Stimulated activated CD4-positive, alpha-beta T cell treated with anti-CD3 and anti-CD28 coated beads, TNF-alpha, amount 100 ng/mL, for 4 hours (primary cell): ENCODE results near the gene DPYSL4.
A peak's percentile ranks its signal among the peaks of the same experiment; 100 is the strongest.
"Not testable (repeated sequence)": the region's sequence is repeated elsewhere in the genome, so short reads cannot be mapped to it uniquely, and the experiment has no call there.

ENCODE experiments used
- DNase-seq, 3 experiments: peaks; one replicate each; pipeline ENCODE4 v3.0.0-alpha.2; 2020; ENCODE audit warnings: low read depth in 3 of 3

Gene DPYSL4

DNA sequence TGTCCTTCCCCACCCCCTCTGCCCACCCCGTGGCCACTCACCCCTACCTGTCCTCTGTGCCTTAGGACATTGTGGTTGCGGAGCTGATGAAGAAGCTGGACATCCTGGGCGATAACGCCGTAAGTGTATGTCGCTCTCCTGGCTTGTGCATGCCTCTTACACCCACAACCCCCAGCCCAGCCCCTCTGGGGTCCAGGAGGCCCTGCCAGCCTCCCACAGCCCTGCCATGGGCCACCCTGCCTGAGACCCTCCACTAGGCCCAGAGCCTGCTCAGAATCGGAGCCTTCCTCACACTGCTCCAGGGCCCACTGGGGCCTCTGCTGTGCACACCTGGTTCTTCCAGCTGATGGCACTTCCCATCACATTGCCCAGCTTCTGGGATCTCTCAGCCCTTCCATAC lies 36.8 kb upstream of the DPYSL4 start:
- no peak for DNase-seq

DNA sequence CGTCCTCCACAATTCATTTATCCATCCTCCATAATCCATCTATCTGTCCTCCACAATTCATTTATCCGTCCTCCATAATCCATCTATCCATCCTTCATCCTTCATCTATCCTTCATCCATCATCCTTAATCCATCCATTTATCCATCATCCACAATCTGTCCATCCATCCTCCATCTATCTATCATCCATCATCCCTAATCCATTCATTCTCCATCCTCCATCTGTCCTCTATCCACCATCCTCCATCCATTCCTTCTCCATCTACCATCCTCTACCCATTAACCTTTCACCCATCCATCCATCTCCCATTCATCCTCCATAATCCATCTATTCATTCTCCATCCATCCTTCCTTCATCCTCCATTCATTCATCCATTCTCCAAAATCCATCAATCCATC lies 36.0 kb upstream of the DPYSL4 start:
- no peak for DNase-seq

DNA sequence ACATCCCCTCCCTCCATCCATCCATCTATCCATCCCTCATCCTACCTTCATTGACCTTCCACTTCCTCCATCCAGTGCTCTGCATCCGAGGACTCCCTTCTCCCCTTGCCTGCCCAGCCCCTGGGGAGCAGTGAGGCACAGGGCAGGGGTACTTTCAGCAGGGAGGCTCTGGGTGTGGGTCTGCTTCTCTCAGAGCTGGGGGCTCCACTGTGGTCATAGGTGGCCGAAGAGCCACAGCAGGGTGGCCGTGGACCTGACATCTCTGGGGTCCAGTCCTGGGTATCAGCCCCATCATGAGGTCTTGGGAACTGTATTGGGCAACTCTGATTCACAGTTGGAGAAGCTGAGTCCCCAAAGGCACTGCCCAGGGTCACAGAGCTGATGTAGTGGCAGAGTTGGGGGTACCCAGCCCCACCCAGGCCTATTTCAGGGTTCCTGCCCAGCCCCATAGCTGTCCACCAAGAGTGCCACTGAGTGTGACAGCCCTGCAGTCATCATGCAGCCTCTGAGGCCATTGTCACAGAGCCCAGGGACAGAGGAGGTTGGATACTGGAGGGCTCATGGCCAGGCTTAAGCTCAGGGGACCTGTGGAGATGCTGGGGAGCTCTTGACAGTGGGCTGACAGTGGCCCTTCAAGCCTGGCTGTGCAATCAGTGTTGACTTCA lies 35.3 kb upstream of the DPYSL4 start:
- DNase-seq: no peak

DNA sequence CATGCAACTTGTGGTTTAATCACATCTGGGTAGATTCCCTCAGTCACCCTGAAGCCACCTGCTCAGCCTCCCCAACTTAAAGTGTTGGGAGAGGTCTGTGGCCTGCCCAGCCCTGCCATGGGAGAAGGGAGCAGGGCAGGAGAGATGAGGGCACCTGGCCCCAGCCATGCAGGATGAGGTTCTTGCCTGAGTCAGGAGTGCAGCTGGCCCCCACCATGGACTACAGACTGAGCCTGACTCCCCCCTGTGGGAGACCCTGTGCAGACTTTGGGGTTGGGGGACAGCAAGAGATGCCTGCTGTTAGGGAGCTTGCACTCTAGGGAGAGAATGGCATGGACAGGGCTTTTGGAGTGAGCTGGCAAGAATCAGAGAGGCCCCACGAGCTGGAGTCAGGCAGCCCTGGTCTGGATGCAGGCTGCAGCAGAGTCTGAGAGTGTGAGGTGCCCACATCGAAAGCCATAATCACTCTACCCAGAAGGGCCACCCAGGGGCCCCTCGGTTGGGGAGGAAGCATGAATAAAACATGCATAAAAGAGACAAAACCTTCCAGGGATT lies 34.7 kb upstream of the DPYSL4 start:
- no peak for DNase-seq

DNA sequence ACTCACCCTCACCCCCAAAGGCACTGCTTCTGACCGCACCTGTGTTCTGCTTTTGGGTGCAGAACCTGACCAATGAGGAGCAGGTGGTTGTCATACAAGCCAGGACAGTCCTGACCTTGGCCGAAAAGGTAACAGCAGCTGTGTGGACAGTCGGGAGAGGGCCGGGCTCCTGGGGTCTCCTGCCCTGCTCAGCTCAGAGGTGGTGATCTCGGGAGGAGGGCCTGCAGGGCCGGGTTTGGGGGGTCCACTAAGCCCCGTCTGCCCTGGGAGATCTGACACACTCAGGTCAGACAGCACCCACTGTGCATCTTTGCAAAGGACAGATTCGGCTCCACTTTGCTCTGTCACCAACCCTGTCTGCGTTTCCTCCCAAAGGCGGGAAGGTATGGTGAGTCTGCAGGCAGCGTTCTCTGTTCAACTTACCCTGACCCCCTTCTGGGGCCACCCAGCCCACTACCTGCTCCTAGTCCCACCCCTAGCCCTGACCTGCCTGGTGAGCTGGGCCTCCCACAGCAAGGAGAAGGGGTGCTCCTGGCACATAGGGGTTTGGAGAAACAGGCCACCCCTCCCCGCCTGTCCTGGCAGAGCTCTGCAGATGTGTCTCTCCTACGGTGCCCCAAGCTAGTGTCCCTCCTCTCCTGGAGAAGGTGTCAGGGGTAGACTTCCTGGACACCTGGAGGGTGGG lies 33.7 kb upstream of the DPYSL4 start:
- DNase-seq: no peak

DNA sequence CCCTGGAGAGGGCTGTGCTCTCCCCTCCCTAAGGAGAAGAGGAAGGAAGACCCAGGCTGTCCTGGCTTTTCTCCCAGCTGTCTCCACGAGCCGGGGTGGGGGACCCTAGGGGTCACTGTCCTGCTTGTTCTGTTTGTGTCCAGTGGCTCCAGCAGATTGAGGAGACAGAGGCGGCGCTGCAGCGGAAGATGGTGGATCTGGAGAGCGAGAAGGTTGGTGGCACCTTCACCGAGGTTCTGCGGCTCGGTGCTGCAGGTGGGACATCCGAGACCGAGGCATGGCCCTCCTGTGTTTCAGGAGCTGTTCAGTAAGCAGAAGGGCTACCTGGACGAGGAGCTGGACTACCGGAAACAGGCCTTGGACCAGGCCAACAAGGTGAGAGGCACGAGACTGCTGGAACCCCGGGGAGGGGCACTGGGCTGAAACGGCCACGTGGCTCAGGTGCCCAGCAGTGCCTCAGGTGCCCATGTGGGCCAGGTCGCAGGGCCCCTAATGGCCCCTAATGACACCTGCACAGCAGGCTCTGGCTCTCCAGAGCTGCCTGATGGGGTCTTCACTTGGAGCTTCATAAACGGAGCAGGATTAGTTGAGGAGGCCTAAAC lies 33.0 kb upstream of the DPYSL4 start:
- no peak for DNase-seq

DNA sequence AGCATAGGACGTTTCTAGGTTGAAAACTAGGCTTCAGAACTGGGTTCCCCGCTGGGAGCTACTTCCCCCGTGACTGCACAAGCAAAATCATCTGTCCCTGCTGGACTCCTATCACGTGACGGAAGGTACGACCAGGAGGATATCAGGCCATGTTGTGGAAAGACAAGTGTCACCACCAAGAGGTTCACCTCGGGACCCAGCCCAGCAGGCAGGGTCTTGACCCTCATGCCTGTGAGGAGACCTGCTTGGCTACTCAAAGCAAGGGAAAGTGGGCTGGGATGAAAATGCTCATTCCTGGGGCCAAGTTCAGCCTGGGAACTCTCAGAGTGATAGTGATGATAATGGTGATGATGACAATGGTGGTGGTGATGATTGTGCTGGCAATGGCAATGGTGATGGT lies 32.3 kb upstream of the DPYSL4 start:
- DNase-seq: no peak

DNA sequence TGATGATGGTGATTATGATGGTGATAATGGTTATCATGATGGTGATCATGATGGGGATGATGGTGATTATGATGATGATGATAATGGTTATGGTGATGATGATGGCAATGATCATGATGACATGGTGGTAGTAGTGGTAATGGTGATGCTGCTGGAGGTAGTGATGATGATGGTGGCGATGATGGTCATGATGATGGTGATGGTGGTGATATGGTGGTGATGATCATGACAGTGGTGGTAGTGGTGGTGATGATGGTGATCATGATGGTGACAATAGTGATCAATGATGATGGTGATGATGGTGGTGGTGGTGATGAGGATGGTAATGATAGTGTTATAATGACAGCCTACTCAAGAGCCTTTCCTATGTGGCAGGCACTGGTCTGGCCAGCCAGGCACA lies 31.8 kb upstream of the DPYSL4 start:
- DNase-seq: no peak

DNA sequence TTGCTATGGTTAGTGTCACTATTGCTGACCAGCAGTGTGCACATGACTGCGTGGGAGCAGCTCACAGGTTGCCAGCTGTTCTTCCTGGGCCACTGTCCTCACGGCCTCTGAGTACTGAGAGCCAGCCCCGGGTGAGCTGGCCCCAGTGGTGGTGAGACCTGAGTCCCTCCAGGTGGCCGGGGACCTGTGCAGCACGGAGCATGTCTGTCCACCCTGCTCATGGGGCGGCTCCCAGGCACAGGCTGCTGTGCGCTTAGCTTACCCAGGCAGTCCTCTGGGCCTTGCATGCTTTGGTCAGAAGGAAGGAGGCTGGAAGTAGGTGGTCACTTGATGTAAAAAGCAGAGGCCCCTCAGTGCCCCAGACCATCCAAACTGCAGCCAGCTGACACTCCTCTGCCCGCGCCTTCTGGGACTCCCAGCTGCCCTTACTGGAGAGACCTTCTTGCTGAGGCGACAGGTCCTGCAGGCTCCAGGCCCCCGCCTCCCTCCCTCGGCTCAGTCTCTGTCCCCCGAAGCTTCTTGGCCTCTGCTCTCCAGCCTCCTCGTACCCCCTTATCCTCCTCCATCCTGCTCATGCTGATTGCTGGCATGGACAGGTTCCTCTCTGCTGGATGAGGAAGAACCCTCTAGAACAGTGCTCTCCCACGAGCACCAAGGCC lies 30.9 kb upstream of the DPYSL4 start:
- no peak for DNase-seq

DNA sequence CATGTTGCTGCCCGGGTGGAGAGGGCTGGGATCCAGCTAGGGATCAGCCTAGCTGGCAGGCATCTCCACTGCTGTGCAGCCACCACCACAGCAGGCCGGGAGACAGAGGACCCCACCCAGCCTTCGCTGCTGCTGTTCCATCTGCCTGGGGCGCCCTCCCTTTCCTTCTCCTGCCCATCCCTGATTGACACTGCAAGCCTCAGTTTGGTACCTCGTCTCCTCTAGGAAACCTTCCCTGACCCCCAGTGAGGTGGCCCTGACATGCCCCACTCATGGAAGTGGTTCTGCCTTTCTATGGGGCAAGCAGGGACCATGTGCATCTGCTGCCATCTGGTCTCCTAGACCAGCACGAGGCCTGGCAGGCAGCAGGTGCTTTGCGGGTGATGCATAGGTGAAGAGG lies 30.4 kb upstream of the DPYSL4 start:
- DNase-seq: no peak

DNA sequence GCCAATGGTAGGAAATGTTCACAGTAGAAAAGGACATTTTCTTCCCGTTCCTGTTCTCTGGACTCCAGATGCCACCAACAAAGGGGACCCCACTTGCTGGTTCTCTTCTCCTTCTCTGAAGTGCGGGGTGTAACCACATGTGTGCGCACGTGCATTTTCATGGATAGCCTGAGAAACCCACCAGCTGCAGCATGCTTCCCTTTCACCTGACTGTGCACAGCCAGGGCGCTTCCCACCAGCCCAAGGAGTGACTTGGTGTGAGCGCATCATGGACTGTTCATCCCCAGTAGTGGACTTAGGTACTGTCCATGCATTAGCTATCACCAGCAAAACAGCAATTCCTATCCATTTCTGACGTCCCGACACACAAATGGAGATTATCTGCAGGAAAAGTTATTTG lies 29.6 kb upstream of the DPYSL4 start:
- DNase-seq: no peak

DNA sequence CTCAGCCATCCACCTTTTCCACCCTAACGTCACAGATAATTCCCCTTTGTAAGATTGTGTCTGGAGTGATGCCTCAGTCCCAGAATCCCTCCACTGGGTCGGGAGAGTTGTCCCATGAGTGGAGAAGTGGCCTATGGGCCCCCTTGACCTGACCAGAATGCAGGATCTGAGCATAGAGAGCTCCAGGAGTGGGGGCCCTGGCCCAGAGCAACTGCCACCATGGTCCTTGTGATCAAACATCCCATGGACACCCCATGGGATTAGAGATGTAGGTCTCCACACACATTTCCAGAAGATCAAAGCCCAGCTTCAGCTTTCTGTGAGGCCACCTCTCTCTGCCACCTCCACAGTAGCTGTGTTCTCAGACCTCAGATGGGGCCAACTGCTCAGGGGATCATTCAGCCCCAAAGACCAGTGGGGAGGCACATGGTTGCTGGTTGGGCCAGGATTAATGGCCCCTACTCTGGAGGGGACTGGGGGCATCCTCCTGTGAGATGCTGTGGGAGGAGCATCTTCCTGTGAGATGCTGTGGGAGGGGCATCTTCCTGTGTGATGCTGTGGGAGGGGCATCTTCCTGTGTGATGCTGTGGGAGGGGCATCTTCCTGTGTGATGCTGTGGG lies 28.5 kb upstream of the DPYSL4 start:
- DNase-seq: peak in 1 of 3 experiments; percentile 13

DNA sequence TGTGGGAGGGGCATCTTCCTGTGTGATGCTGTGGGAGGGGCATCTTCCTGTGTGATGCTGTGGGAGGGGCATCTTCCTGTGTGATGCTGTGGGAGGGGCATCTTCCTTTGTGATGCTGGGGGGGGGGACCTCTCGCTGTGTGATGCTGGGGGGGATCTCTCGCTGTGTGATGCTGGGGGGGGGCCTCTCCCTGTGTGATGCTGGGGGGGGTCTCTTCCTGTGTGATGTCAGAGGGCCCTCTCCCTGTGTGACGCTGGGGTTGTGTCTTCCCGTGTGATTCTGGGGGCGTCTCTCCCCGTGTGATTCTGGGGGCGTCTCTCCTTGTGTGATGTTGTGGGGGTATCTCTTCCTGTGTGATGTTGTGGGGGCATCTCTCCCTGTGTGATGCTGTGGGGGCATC lies 27.9 kb upstream of the DPYSL4 start:
- DNase-seq: no peak

DNA sequence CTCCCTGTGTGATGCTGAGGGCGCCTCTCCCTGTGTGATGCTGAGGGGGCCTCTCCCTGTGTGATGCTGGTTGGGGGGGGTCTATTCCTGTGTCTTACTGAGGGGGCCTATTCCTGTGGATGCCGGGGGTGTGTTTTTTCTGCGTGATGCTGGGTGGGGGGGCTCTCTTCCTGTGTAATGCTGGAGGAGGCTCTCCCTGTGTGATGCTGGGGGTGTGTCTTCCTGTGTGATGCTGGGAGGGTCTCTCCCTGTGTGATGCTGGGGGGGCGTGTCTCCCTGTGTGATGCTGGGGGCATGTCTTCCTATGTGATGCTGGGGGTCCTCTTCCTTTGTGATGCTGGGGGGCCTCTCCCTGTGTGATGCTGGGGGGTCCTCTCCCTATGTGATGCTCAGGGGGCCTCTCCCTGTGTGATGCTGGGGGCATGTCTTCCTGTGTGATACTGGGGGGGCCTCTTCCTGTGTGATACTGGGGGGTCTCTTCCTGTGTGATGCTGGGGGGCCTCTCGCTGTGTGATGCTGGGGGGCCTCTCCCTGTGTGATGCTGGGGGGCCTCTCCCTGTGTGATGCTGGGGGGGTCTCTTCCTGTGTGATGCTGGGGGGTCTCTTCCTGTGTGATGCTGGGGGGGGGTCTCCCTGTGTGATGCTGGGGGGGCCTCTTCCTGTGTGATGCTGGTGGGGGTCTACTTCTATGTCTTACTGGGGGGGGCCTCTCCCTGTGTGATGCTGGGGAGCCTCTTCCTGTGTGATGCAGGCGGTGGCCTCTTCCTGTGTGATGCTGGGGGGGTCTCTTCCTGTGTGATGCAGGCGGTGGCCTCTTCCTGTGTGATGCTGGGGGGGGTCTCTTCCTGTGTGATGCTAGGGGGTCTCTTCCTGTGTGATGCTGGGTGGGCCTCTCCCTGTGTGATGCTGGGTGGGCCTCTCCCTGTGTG lies 27.2 kb upstream of the DPYSL4 start:
- DNase-seq: not testable (repeated sequence)

DNA sequence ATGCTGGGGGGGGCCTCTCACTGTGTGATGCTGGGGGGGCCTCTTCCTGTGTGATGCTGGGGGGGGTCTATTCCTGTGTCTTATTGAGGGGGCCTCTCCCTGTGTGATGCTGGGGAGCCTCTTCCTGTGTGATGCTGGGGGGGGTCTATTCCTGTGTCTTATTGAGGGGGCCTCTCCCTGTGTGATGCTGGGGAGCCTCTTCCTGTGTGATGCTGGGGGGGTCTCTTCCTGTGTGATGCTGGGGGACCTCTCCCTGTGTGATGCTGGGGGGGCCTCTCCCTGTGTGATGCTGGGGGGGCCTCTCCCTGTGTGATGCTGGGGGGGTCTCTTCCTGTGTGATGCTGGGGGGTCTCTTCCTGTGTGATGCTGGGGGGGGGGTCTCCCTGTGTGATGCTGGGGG lies 26.5 kb upstream of the DPYSL4 start:
- not testable (repeated sequence) for DNase-seq

DNA sequence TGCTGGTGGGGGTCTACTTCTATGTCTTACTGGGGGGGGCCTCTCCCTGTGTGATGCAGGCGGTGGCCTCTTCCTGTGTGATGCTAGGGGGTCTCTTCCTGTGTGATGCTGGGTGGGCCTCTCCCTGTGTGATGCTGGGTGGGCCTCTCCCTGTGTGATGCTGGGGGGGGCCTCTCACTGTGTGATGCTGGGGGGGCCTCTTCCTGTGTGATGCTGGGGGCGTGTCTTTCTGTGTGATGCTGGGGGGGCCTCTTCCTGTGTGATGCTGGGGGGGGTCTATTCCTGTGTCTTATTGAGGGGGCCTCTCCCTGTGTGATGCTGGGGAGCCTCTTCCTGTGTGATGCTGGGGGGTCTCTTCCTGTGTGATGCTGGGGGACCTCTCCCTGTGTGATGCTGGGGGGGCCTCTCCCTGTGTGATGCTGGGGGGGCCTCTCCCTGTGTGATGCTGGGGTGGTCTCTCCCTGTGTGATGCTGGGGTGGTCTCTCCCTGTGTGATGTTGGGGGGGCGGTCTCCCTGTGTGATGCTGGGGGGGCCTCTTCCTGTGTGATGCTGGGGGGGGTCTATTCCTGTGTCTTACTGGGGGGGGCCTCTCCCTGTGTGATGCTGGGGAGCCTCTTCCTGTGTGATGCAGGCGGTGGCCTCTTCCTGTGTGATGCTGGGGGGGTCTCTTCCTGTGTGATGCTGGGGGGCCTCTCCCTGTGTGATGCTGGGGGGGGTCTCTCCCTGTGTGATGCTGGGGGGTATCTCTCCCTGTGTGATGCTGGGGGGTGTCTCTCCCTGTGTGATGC lies 25.7 kb upstream of the DPYSL4 start:
- DNase-seq: not testable (repeated sequence)

DNA sequence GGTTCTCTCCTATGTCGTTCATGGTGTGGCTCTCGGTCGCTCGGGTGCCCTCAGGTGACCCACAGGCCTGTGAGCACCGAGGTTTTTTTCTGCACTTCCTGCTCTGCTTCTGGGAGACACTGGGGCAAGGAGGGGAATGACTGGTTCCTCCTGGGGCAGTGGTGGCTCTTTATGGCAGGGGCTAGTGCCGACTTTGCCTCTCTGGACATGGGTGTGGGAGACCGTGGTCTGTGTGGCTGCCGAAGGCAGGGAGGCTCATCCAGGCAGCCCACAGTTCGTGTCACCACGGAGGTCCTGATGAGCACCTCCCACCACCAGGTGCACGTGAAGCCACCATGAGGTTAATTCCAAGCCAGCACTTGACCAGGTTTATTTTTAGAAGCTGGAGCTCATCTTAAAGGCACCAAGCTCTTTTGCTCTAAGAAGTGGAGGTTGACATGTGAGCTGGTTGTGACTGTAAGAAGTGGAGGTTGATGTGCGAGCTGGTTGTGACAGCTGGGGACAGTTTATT lies 24.7 kb upstream of the DPYSL4 start:
- DNase-seq: no peak

DNA sequence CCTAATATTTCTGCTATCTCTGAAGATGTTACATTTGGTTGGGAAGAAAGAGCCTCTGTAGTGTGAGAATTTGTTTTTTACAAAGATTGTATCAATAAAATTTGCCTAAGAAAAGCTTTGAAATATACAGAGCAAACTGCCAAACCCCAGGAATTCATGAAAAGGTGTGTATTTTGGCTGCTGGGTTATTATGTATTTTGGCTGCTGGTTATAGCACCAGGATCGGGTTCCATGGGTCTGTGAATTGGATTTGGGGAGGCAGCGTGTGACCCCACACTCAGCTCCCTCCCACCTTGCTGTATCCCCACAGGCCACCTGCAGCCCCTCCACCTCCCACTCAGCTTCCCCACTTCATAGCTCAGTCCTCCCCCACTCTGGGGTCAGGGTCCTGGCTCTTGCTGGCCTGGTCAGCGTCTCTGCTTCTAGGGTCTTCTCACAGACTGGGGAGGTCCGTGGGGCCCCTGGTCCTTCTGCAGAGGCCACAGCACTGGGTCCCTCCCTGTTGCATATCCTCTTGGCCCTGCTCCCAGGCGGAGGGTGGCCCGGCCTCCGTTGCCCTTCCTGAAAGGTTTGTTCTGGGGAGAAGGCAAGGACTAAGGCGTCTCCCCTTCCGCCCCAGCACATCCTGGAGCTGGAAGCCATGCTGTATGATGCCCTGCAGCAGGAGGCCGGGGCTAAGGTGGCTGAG lies 24.0 kb upstream of the DPYSL4 start:
- no peak for DNase-seq

DNA sequence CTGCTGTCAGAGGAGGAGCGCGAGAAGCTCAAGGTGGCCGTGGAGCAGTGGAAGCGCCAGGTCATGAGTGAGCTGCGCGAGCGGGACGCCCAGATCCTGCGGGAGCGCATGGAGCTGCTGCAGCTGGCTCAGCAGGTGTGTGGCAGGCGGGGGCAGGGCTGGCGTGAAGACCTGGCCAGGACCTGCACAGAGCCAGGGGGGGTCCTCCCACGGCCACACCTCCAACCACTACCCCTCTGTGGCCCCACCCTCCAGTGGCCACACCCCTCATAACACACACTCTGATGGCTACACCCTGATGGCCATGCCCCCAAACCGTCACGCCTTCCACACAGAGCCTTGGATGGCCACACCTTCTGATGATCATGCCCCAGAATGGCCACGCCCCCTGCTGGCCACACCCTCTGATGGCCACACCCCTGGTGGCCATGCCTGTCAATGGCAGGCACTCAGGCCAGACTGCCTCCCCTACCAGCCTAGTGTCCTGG lies 23.4 kb upstream of the DPYSL4 start:
- no peak for DNase-seq
